SK-N-MC (cell line): Measurements from ENCODE around the gene CLRN3.

Source experiments
- DNase-seq: peaks from one replicate; pipeline ENCODE4 v3.0.0-alpha.2; 2011; ENCODE audit warnings: low read depth, low spot score
- H3K27ac ChIP-seq: fragments of 200-600 bp; sonication (generic); 2 replicates; pipeline ENCODE4 v1.5.1; 2016; ENCODE audit warnings: mixed run types
- H3K36me3 ChIP-seq: fragments of 200-600 bp; sonication (generic); 2 replicates; pipeline ENCODE4 v1.6.1; 2017; ENCODE audit warnings: antibody characterized with exemption, low read length, mixed read lengths; ENCODE audit not compliant: insufficient read depth
- H3K4me3 ChIP-seq: fragments of 200-600 bp; sonication (generic); 2 replicates; pipeline ENCODE4 v1.5.1; 2016
- H3K9ac ChIP-seq: fragments of 200-600 bp; sonication (generic); 2 replicates; pipeline ENCODE4 v1.8.0; 2017; ENCODE audit warnings: mixed run types, mixed read lengths; ENCODE audit not compliant: insufficient read length
- H3K9me3 ChIP-seq: fragments of 200-600 bp; sonication (generic); 2 replicates; pipeline ENCODE4 v1.6.1; 2017; ENCODE audit warnings: low read depth, mild to moderate bottlenecking, antibody characterized with exemption, low read length, moderate library complexity, mixed read lengths
- EZH2 ChIP-seq: fragments of 200-600 bp; sonication (generic); IDR thresholded peaks from one replicate; pipeline ENCODE4 v1.6.1; 2017; ENCODE audit warnings: antibody characterized with exemption
- FOXP2 ChIP-seq: optimal IDR thresholded peaks from 2 replicates; pipeline ENCODE3; 2011; ENCODE audit warnings: mild to moderate bottlenecking, moderate library complexity; ENCODE audit not compliant: insufficient read depth; ENCODE audit errors: extremely low read length, control extremely low read depth
- POLR2AphosphoS5 ChIP-seq: IDR thresholded peaks from 2 replicates; pipeline ENCODE4 v1.6.1; 2012; ENCODE audit warnings: mild to moderate bottlenecking, low read depth, low read length, borderline replicate concordance

CLRN3 gene

DNA sequence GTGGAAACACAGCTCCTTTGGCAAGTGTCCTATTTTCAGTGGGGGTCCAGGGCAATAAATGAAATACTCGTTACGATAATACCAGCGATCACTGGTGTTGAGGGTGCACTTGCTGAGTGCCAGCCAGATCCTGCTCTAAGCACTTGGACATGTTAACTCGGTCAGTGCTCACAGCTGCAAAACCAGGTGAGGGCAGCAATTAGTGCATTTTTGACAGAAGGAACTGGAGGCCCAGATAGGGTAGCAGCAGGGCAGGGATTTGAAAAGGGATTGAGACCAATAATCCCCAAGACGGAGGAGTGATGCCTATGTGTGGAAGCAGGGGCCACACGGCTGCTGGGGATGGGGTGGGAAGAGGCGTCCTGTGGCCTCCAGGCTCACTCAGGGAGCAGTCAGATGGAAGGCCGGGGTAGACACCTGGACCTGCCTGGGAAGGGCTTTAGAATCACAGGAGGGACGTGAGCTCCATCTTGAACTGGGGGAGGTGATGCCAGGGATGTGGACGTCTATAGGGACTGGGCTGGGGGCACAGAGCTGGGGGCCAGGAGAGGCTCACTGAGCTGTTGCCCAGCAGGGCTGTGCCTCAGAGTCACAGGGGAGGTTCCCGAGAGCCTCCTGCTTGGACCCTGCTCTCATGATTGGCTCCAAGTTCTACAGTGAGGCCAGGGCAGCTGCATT lies 28.5 kb upstream of the CLRN3 start:
- Histone ChIP-seq H3K4me3 (no peak overlapping the region), H3K9ac (no peak overlapping the region), H3K27ac (no peak overlapping the region), H3K9me3 (no peaks in the 10 kb centered on the region), H3K36me3 (no peaks in the 10 kb centered on the region)
- TF ChIP-seq EZH2 (no peak), FOXP2 (no peak), POLR2AphosphoS5 (no peak)
- no peak for DNase-seq

DNA sequence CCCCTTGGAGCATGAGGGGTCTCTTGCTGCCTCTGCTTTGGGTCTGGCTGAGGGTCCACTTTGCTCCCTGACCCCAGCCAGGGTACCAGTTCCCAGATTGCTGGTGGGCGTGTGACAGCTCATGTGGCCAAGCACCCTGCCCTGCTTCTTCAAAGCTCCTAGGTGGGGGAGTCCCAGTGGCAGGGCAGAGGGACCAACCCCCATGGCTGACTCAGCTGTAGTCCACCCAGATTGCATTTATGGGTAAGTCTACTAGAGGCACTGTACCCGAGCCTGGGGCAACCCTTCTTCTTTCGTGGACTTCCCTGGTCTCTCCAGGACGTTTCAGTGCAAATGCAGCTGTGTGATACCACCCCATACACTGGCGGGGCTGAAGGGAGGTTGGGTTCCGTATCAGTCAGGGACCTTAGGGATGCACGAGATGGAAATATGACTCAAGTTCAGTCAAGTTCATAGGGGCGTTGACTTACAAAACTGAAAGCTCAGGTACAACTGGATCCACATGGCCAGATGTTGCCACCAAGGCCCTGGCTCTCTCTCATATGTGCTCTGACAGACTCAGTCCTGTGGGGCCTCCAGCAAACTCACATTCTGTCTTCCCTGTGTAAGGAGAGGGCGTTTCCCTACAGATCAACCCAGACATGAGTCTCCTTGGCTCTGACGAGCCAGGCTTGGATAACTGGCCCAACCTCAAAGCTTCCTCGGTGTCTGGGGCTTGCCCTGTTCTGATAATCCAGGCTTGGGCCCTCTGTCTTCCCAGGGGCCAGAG lies 27.7 kb upstream of the CLRN3 start:
- DNase-seq: no peak
- no peaks in the 10 kb centered on the region for H3K9me3 ChIP-seq
- no peak overlapping the region for H3K4me3 ChIP-seq
- H3K9ac ChIP-seq: no peak overlapping the region
- H3K36me3 ChIP-seq: no peaks in the 10 kb centered on the region
- TF ChIP-seq POLR2AphosphoS5 (no peak), EZH2 (no peak), FOXP2 (no peak)
- H3K27ac ChIP-seq: no peak overlapping the region

DNA sequence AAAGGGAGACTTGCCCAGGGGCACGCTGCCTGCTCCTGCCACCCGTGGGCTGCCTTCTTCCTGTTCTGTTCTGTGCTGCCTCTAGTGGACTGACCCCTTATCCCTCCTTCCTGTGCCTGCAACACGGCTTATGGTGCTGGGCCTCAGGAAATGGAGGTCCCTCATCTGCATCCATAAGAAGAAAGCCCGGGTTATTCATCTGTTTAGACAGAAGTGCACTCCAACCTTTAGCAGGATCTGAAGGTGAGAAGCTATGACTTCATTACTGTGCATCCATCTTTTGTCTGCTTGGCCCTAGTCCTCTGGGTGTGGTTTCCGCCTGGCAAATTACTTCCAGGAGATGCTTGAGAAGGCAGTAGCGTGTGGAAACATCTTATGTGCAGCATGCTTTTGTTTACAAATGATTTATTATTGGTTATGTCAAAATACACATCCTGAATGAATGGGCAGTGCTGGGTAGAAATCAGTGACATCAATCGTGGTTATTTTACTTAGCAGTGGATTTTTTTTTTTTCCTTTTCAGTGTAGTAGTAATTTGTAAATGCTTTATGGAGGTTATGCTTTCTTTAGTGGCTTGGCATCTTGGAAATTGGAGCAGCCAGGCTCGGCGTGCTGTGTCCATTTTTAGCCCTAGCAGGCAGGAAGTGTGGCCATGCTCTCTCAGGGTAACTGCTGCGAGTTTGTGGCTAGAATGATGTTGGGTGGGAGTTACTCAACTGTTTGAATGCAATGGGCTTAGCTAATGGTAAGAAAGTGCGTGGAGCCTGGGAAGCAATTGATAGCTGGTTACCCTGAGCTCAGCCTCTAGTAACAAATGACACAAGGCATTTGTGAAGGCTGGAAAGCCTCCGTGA lies 26.9 kb upstream of the CLRN3 start:
- DNase-seq: no peak
- H3K36me3 ChIP-seq: no peaks in the 10 kb centered on the region
- no peaks in the 10 kb centered on the region for H3K9me3 ChIP-seq
- no peak overlapping the region for H3K4me3 ChIP-seq
- no peak overlapping the region for H3K27ac ChIP-seq
- TF ChIP-seq FOXP2 (no peak), POLR2AphosphoS5 (no peak), EZH2 (no peak)
- H3K9ac ChIP-seq: no peak overlapping the region

DNA sequence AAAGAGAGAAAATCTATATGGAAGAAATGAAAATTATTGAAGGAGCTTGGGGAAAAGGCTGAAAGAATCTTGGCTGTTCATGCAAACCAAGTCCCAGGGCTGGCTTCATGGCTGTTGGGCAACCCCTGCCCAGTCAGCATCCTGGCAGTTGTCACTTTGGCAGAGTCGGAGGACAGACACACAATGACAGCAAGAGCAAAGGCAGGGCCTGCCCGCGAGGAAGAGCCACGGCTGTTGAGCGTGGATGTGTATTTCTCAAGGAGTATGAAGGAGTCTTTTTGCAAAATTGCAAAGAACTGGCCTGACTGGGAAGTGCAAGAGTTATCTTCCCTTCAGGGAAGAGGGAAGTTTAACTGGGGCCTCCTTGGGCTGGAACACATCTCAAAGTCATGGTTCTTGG lies 25.8 kb upstream of the CLRN3 start:
- no peak overlapping the region for H3K27ac ChIP-seq

DNA sequence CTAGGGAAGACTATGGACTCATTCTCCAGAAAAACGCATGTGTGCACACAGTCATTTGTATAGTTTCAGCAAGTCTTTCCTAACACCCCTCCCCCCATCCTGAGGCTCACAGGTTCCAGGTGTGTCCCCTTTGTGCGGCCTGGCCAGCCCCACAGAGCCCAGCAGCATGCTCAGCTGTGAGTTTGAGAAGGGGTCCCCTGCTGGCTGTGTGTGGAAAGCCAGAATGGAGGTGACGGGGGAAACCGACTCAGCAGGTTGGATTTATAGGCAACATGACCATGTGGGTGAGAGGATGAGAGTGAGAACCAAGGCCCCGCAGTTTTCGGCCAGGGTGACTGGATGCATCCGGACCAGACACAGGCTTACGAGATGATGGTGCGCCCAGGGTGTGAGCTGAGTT lies 24.1 kb upstream of the CLRN3 start:
- no peaks in the 10 kb centered on the region for H3K36me3 ChIP-seq
- no peaks in the 10 kb centered on the region for H3K9me3 ChIP-seq
- no peak for TF ChIP-seq EZH2
- no peak for TF ChIP-seq POLR2AphosphoS5
- no peak for TF ChIP-seq FOXP2
- no peak for DNase-seq
- H3K4me3 ChIP-seq: no peak overlapping the region
- H3K9ac ChIP-seq: no peak overlapping the region
- H3K27ac ChIP-seq: no peak overlapping the region

More for the DNA sequence above, 25.8 kb upstream of the CLRN3 start:
- H3K9ac ChIP-seq: no peak overlapping the region
- TF ChIP-seq FOXP2 (no peak), POLR2AphosphoS5 (no peak), EZH2 (no peak)
- no peaks in the 10 kb centered on the region for H3K9me3 ChIP-seq
- no peak overlapping the region for H3K4me3 ChIP-seq
- H3K36me3 ChIP-seq: no peaks in the 10 kb centered on the region
- DNase-seq: no peak

DNA sequence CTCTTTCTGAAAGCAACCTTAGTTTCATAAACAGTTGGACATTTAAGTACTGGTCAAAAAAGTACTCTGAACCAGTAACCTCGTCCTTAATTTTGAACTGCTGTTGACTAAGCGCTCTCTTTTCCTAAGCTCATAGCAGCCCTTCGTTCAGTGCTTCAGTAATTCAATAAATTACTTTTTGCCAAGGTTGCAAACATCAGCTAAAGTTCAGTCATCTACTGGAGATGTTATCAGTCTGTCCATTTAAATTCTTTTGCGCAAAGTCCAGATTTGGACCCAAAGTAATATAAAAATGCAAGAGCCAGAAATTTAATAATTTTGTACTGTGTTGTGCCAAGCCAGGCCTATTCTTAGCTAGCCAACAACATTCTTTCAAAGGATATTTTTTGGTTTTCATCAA lies 22.6 kb upstream of the CLRN3 start:
- no peak for DNase-seq
- H3K9me3 ChIP-seq: no peaks in the 10 kb centered on the region
- TF ChIP-seq FOXP2: no peak
- TF ChIP-seq POLR2AphosphoS5: no peak
- TF ChIP-seq EZH2: no peak

DNA sequence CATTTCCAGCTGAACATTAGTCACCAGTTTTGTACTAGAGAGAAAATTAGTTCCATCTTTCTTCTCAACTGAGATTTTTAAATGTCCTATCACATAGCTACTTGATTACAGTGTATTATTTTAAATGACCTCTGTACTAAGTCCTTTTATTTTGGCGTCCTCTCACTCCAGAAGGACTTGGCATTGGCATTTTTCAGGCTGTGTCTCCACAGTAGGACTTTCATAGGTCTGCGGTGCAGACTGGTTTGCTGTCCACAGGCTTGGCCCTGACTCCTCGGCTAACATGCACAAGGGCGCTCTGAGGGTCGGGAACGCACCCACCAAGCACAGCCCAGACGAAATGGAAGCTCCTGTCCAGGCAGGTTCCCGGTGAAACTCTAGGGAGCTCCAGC lies 20.6 kb upstream of the CLRN3 start:
- Histone ChIP-seq H3K27ac (no peak overlapping the region), H3K36me3 (no peaks in the 10 kb centered on the region), H3K4me3 (no peak overlapping the region), H3K9me3 (no peaks in the 10 kb centered on the region), H3K9ac (no peak overlapping the region)
- TF ChIP-seq FOXP2 (no peak), EZH2 (no peak), POLR2AphosphoS5 (no peak)
- no peak for DNase-seq

More for the DNA sequence above, 22.6 kb upstream of the CLRN3 start:
- no peak overlapping the region for H3K9ac ChIP-seq
- H3K36me3 ChIP-seq: no peaks in the 10 kb centered on the region
- H3K4me3 ChIP-seq: no peak overlapping the region
- no peak overlapping the region for H3K27ac ChIP-seq

DNA sequence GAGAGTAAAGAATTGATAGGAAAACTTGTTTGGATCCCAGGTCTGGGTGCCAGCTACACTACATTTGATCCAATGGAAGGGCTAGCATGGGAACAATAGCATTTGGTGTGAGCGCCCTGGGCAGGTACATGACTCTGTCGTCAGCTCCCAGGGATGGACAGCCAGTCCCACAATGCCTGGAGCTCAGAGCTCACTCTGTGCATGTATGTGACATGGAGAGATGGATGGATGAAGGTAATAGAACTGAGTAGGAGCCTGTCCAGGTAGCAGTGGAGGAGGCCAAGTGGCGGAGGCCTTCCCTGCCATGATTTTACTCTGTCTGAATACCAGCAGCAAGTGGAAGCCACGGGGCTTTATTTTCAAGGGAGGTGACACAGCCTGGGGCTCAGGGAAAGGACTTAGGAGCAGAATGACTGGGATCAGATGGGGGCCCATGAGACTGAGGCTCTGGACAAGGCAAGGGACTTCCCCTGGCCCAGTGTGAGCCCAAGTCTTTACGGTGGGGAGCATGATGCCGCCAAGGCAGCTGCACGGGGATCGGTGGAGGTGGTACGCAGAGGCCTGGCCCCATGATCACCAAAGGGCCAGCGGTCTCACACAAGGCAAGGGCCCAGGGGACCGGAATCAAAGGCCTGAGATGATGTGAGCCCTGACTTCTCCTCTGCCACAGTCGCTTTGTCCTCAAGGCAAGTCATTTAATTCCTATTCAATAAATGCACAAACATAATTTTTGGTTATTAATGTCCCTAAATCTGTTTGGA lies 20.0 kb upstream of the CLRN3 start:
- Histone ChIP-seq H3K27ac (no peak overlapping the region), H3K9me3 (no peaks in the 10 kb centered on the region), H3K4me3 (no peak overlapping the region), H3K9ac (no peak overlapping the region), H3K36me3 (no peaks in the 10 kb centered on the region)
- no peak for DNase-seq
- TF ChIP-seq EZH2: no peak
- no peak for TF ChIP-seq POLR2AphosphoS5
- TF ChIP-seq FOXP2: no peak
